Adrenal gland (tissue), 12 donors: ENCODE data around the gene VCAM1. TPM values are rescaled to one million over a fixed set of nuclear protein-coding genes. Genes with fewer than 3 reads are reported as not detected.
"Not testable (repeated sequence)": the region's sequence is repeated elsewhere in the genome, so short reads cannot be mapped to it uniquely, and the experiment has no call there.

Experiments used
- DNase-seq, 7 donors: peaks; one replicate each; pipeline ENCODE4 v3.0.0-alpha.2; 2019 to 2020
- H3K27ac ChIP-seq, 5 donors: fragments of 200-600 bp; sonication (generic) in 4 of 5; 1 replicate in 3 of 5; 2 replicates in 2 of 5; pipeline versions ENCODE4 v1.5.1 to v1.8.0; 2016 to 2020; ENCODE audit warnings: mild to moderate bottlenecking in 1 of 5
- H3K27me3 ChIP-seq: fragments of 200-600 bp; 2 replicates; pipeline ENCODE4 v1.8.0; 2021
- H3K36me3 ChIP-seq, 2 donors: fragments of 200-600 bp; replicated peaks in 1 of 2; 1 replicate in 1 of 2; 2 replicates in 1 of 2; pipeline versions ENCODE4 v1.5.1 to v1.8.0; 2018 to 2022
- H3K4me1 ChIP-seq, 2 donors: fragments of 200-600 bp; replicated peaks in 1 of 2; 1 replicate in 1 of 2; 2 replicates in 1 of 2; pipeline versions ENCODE4 v1.5.1 to v1.8.0; 2018 to 2021
- H3K4me3 ChIP-seq, 4 donors: fragments of 200-600 bp; sonication (generic) in 3 of 4; one replicate each; pipeline ENCODE4 v1.5.1; 2016 to 2018
- H3K9me3 ChIP-seq, 3 donors: fragments of 200-600 bp; sonication (generic) in 1 of 3; replicated peaks in 1 of 3; 1 replicate in 2 of 3; 2 replicates in 1 of 3; pipeline versions ENCODE4 v1.5.1 to v1.8.0; 2016 to 2021
- CTCF ChIP-seq, 6 experiments: fragments of 450-650 bp in 4 of 6; fragments of 200-600 bp in 2 of 6; sonication (generic) in 1 of 6; IDR thresholded peaks; 1 replicate in 5 of 6; 2 replicates in 1 of 6; pipeline versions ENCODE4 v1.5.1 to v1.8.0; 2016 to 2021; ENCODE audit warnings: antibody characterized with exemption in 6 of 6, mild to moderate bottlenecking in 2 of 6, moderate library complexity in 1 of 6
- POLR2A ChIP-seq, 2 donors: fragments of 450-650 bp; IDR thresholded peaks; one replicate each; pipeline ENCODE4 v1.6.1; 2017; ENCODE audit warnings: antibody characterized with exemption in 2 of 2, mild to moderate bottlenecking in 2 of 2, moderate library complexity in 1 of 2
- WGBS, 4 donors: extraction: QIAGEN DNeasy Blood & Tissue Kit in 2 of 4; methylation state at CpG; one replicate each; pipeline versions ENCODE4 v1.1.5 to v1.1.7; 2013 to 2017; 5-methylcytosine and 5-hydroxymethylcytosine counted together
- intact Hi-C, 2 donors: fragments of 100-400 bp; cut with DNase I; formaldehyde crosslinking; loops; one replicate each; pipeline versions ENCODE4 v1.14.1 to v1.15.0; 2022 to 2023
- polyA plus RNA-seq, 3 donors: library from polyadenylated mRNA; stranded (reverse); fragments of 200-250 nt in 2 of 3; fragments of 350-450 nt in 1 of 3; fragmentation: Illumina TruSeq in 1 of 3; extraction: RNeasy Lipid Tissue Mini Kit (QIAGEN cat#74804) in 1 of 3; gene quantifications; one replicate each; pipeline ENCODE4 v1.2.3, GENCODE V29; 2013 to 2014
- total RNA-seq, 9 donors: library from RNA; depleted of rRNA in 4 of 9; stranded (reverse); fragments of >200 nt in 4 of 9; fragments of 120-200 nt in 1 of 9; fragmentation: NEBNext Ultra II Directional in 1 of 9; extraction: Animal tissue kit (Norgen Biotek cat#: 25700) in 1 of 9; gene quantifications; one replicate each; pipeline versions ENCODE4 v1.1.0 to v1.2.4, GENCODE V29; 2013 to 2023
- donor health status: healthy with polysubstance abuse.
- donor health status: Bipolar disorder and iron deficiency.
- donor health status: DM: yes; HTN: yes; CAD: no.
- donor health status: DM: no; HTN: no; CAD: no.
- donor health status: DM: no; HTN: no; CAD: no.
- donor health status: DM: yes; HTN: yes; CAD: no.

VCAM1 gene
- total and polyA plus RNA-seq, 12 donors = 32.3 to 233 (median 78.3) TPM

GRCh38 chr1:100775483-100775882 is 55.9 kb downstream of the VCAM1 start:
- intact Hi-C loops = no loop called here
- H3K27me3 ChIP-seq = no peaks in the 10 kb centered on the region
- WGBS, 4 donors = 91 to 96% (median 94%) methylated on average over 4 of the region's 4 CpGs
- TF ChIP-seq POLR2A (IDR thresholded peaks at IDR 0.05) (no peak), CTCF (IDR thresholded peaks at IDR 0.05) (no peak)
- H3K27ac ChIP-seq = no peak overlapping the region
- H3K4me3 ChIP-seq = no peak overlapping the region
- no peak for DNase-seq
- no peaks in the 10 kb centered on the region for H3K9me3 ChIP-seq
- no peaks in the 10 kb centered on the region for H3K4me1 ChIP-seq
- no peaks in the 10 kb centered on the region for H3K36me3 ChIP-seq

GRCh38 chr1:100778748-100779147 is 59.2 kb downstream of the VCAM1 start:
- no peak overlapping the region for H3K27ac ChIP-seq
- no peaks in the 10 kb centered on the region for H3K9me3 ChIP-seq
- no peaks in the 10 kb centered on the region for H3K36me3 ChIP-seq
- H3K4me3 ChIP-seq = no peak overlapping the region
- DNase-seq = no peak
- H3K27me3 ChIP-seq = no peaks in the 10 kb centered on the region
- intact Hi-C loops = no loop called here
- TF ChIP-seq CTCF (IDR thresholded peaks at IDR 0.05) = no peak
- no peaks in the 10 kb centered on the region for H3K4me1 ChIP-seq

- Histone ChIP-seq H3K27ac (no peak overlapping the region), H3K27me3 (no peaks in the 10 kb centered on the region), H3K4me1 (no peaks in the 10 kb centered on the region), H3K36me3 (no peaks in the 10 kb centered on the region), H3K4me3 (no peak overlapping the region), H3K9me3 (no peaks in the 10 kb centered on the region)
- intact Hi-C loops = no loop called here
- TF ChIP-seq POLR2A (IDR thresholded peaks at IDR 0.05) = no peak
- no peak for TF ChIP-seq CTCF (IDR thresholded peaks at IDR 0.05)
- no peak for DNase-seq
Measured at GRCh38 chr1:100780814-100781213, 61.3 kb downstream of the VCAM1 start.

GRCh38 chr1:100781728-100782127 is 62.2 kb downstream of the VCAM1 start:
- WGBS, 4 donors = 75 to 91% (median 89%) methylated on average over 3 of the region's 3 CpGs
- H3K4me1 ChIP-seq, H3K4me3 ChIP-seq, H3K36me3 ChIP-seq, H3K27ac ChIP-seq, intact Hi-C loops, DNase-seq, H3K27me3 ChIP-seq, H3K9me3 ChIP-seq: not testable (repeated sequence)

GRCh38 chr1:100782473-100783039 is 63.0 kb downstream of the VCAM1 start:
- Histone ChIP-seq H3K9me3 (no peaks in the 10 kb centered on the region), H3K4me1 (no peaks in the 10 kb centered on the region), H3K27ac (no peak overlapping the region), H3K36me3 (no peaks in the 10 kb centered on the region), H3K27me3 (no peaks in the 10 kb centered on the region), H3K4me3 (no peak overlapping the region)
- TF ChIP-seq POLR2A (IDR thresholded peaks at IDR 0.05) (no peak), CTCF (IDR thresholded peaks at IDR 0.05) (no peak)
- WGBS, 4 donors = 71 to 83% (median 75%) methylated on average over 1 of the region's 1 CpG
- intact Hi-C loops = no loop called here
- no peak for DNase-seq
